Activated CD4-positive, alpha-beta memory T cell treated with anti-CD3 and anti-CD28 coated beads for 36 hours (primary cell): Measurements from ENCODE around the gene P2RY14. TPM values are rescaled to one million over a fixed set of nuclear protein-coding genes. Genes with fewer than 3 reads are reported as not detected.

Experiments
- CTCF ChIA-PET: fragments of 350-600 bp; sonication (Branson Sonifier 250); formaldehyde crosslinking; loops from one replicate; lab custom pipeline; 2021; ENCODE audit warnings: antibody characterized with exemption, inconsistent platforms; lab: Charles Lee
- POLR2A ChIA-PET: fragments of 350-600 bp; sonication (Branson Sonifier 250); formaldehyde crosslinking; loops from one replicate; lab custom pipeline; 2021; ENCODE audit warnings: antibody characterized with exemption; lab: Charles Lee
- DNase-seq: peaks from one replicate; pipeline ENCODE4 v3.0.0-alpha.2; 2020
- H3K27ac Mint-ChIP-seq: one replicate; pipeline ENCODE4 v1.8.0; 2021; ENCODE audit warnings: mixed read lengths
- H3K27me3 Mint-ChIP-seq: one replicate; pipeline ENCODE4 v1.8.0; 2021; ENCODE audit warnings: mixed read lengths
- H3K36me3 Mint-ChIP-seq: one replicate; pipeline ENCODE4 v1.8.0; 2021; ENCODE audit warnings: mixed read lengths
- H3K4me1 Mint-ChIP-seq: one replicate; pipeline ENCODE4 v1.8.0; 2021; ENCODE audit warnings: low read depth, mixed read lengths
- H3K4me3 Mint-ChIP-seq: one replicate; pipeline ENCODE4 v1.8.0; 2021; ENCODE audit warnings: mild to moderate bottlenecking, mixed read lengths
- H3K9me3 Mint-ChIP-seq: one replicate; pipeline ENCODE4 v1.8.0; 2021; ENCODE audit warnings: mixed read lengths
- intact Hi-C: fragments of 100-400 bp; cut with micrococcal nuclease; formaldehyde crosslinking; loops from one replicate; pipeline ENCODE4 v1.15.1; 2023
- total RNA-seq, 2 experiments: library from RNA; stranded (reverse); gene quantifications; one replicate each; pipeline ENCODE4 v1.2.3, GENCODE V29; 2021

The P2RY14 gene
- total RNA-seq, 2 experiments from 2014 or later = 0.17 to 0.26 TPM

GRCh38 chr3:151314593-151314992, 36.3 kb upstream of the P2RY14 start:
- DNase-seq = no peak
- no peaks in the 10 kb centered on the region for H3K36me3 Mint-ChIP-seq
- no peak overlapping the region for H3K27ac Mint-ChIP-seq
- intact Hi-C loops = no loop called here
- no peak overlapping the region for H3K4me3 Mint-ChIP-seq
- H3K4me1 Mint-ChIP-seq = peaks cover 21% of the 10 kb centered on the region
- peaks cover 8% of the 10 kb centered on the region for H3K27me3 Mint-ChIP-seq
- ChIA-PET POLR2A (no interaction called here), CTCF (interaction anchor here (1.2 kb wide), 1 partner anchor 604 kb away, joined by 3 read pairs; no protein-coding TSS in a partner anchor)
- H3K9me3 Mint-ChIP-seq = no peaks in the 10 kb centered on the region

- no peaks in the 10 kb centered on the region for H3K9me3 Mint-ChIP-seq
Measured at GRCh38 chr3:151314137-151314536, 35.8 kb upstream of the P2RY14 start.

GRCh38 chr3:151312972-151313371, 34.6 kb upstream of the P2RY14 start:
- Mint-ChIP-seq H3K9me3 (no peaks in the 10 kb centered on the region), H3K27me3 (peaks cover 8% of the 10 kb centered on the region), H3K36me3 (no peaks in the 10 kb centered on the region), H3K27ac (no peak overlapping the region), H3K4me1 (peaks cover 35% of the 10 kb centered on the region), H3K4me3 (no peak overlapping the region)
- intact Hi-C loops = no loop called here
- ChIA-PET CTCF (interaction anchor here (0.6 to 1.2 kb wide), 2 partner anchors 15 to 86 kb away, joined by 3 read pairs; no protein-coding TSS in a partner anchor), POLR2A (no interaction called here)
- DNase-seq = no peak

More at GRCh38 chr3:151314137-151314536, 35.8 kb upstream of the P2RY14 start:
- Mint-ChIP-seq H3K27me3 (peaks cover 8% of the 10 kb centered on the region), H3K4me1 (peaks cover 25% of the 10 kb centered on the region), H3K4me3 (no peak overlapping the region), H3K27ac (no peak overlapping the region), H3K36me3 (no peaks in the 10 kb centered on the region)
- ChIA-PET CTCF (interaction anchor here (1.1 to 1.2 kb wide), 2 partner anchors 146 to 604 kb away, joined by 3 read pairs; no protein-coding TSS in a partner anchor), POLR2A (no interaction called here)
- DNase-seq = no peak
- intact Hi-C loops = no loop called here

- H3K4me1 Mint-ChIP-seq = peaks cover 47% of the 10 kb centered on the region
- no peaks in the 10 kb centered on the region for H3K9me3 Mint-ChIP-seq
- CTCF ChIA-PET = interaction anchor here (0.5 to 1.0 kb wide), 2 partner anchors 18 to 1734 kb away, joined by 3 to 5 read pairs; no protein-coding TSS in a partner anchor
- intact Hi-C loops = loop anchor here (5.0 kb wide), 3 partner anchors 572 to 948 kb away; no protein-coding TSS in a partner anchor
- POLR2A ChIA-PET = interaction anchor here (0.7 to 1.4 kb wide), 2 partner anchors 102 to 140 kb away, joined by 3 read pairs; no protein-coding TSS in a partner anchor
- H3K36me3 Mint-ChIP-seq = no peaks in the 10 kb centered on the region
- no peak for DNase-seq
- H3K27me3 Mint-ChIP-seq = peaks cover 3% of the 10 kb centered on the region
- no peak overlapping the region for H3K27ac Mint-ChIP-seq
- no peak overlapping the region for H3K4me3 Mint-ChIP-seq
Measured at GRCh38 chr3:151309566-151309965, 31.2 kb upstream of the P2RY14 start.

GRCh38 chr3:151307583-151308488, 29.5 kb upstream of the P2RY14 start:
- intact Hi-C loops = loop anchor here (1.0 to 5.0 kb wide), 4 partner anchors 8 to 949 kb away; partner anchors contain the start of gene GPR87
- Mint-ChIP-seq H3K9me3 (no peaks in the 10 kb centered on the region), H3K27me3 (peaks cover 7% of the 10 kb centered on the region), H3K27ac (peak overlapping the region; percentile 50), H3K4me1 (peaks cover 60% of the 10 kb centered on the region), H3K36me3 (no peaks in the 10 kb centered on the region), H3K4me3 (no peak overlapping the region)
- CTCF ChIA-PET = interaction anchor here (0.8 to 4.5 kb wide), 4 partner anchors 8 to 20 kb away, joined by 3 to 32 read pairs (median 4); partner anchors contain the start of gene GPR87
- POLR2A ChIA-PET = interaction anchor here (1.3 to 4.6 kb wide), 4 partner anchors 8 to 105 kb away, joined by 3 to 42 read pairs (median 3); partner anchors contain the start of genes GPR171 and GPR87
- no peak for DNase-seq

GRCh38 chr3:151307131-151307530, 28.8 kb upstream of the P2RY14 start:
- Mint-ChIP-seq H3K4me3 (no peak overlapping the region), H3K36me3 (no peaks in the 10 kb centered on the region), H3K4me1 (peaks cover 63% of the 10 kb centered on the region), H3K27ac (no peak overlapping the region), H3K27me3 (peaks cover 12% of the 10 kb centered on the region), H3K9me3 (no peaks in the 10 kb centered on the region)
- DNase-seq = no peak
- ChIA-PET CTCF (interaction anchor here (1.0 to 4.5 kb wide), 5 partner anchors 9 to 139 kb away, joined by 3 to 32 read pairs (median 4); partner anchors contain the start of gene GPR87), POLR2A (interaction anchor here (1.3 to 4.6 kb wide), 3 partner anchors 9 to 105 kb away, joined by 3 to 42 read pairs (median 3); partner anchors contain the start of genes GPR171 and GPR87)
- intact Hi-C loops = loop anchor here (5.0 kb wide), 3 partner anchors 570 to 950 kb away; no protein-coding TSS in a partner anchor

GRCh38 chr3:151306168-151306810, 27.9 kb upstream of the P2RY14 start:
- Mint-ChIP-seq H3K4me1 (peaks cover 72% of the 10 kb centered on the region), H3K36me3 (no peaks in the 10 kb centered on the region), H3K27ac (peak overlapping the region; percentile 56), H3K4me3 (peak overlapping the region; percentile 20), H3K27me3 (peaks cover 15% of the 10 kb centered on the region), H3K9me3 (no peaks in the 10 kb centered on the region)
- CTCF ChIA-PET = interaction anchor here (1.0 to 4.5 kb wide), 8 partner anchors 10 to 138 kb away, joined by 3 to 32 read pairs (median 6); partner anchors contain the start of gene GPR87
- intact Hi-C loops = loop anchor here (5.0 kb wide), 3 partner anchors 569 to 951 kb away; no protein-coding TSS in a partner anchor
- DNase-seq = no peak
- POLR2A ChIA-PET = interaction anchor here (0.7 to 4.6 kb wide), 8 partner anchors 10 to 101 kb away, joined by 3 to 42 read pairs (median 4); partner anchors contain the start of gene GPR87

- Mint-ChIP-seq H3K27me3 (peaks cover 15% of the 10 kb centered on the region), H3K9me3 (no peaks in the 10 kb centered on the region), H3K4me3 (peak overlapping the region; percentile 20), H3K27ac (peak overlapping the region; percentile 56), H3K36me3 (no peaks in the 10 kb centered on the region), H3K4me1 (peaks cover 75% of the 10 kb centered on the region)
- ChIA-PET CTCF (interaction anchor here (0.7 to 4.5 kb wide), 12 partner anchors 10 to 1955 kb away, joined by 3 to 32 read pairs (median 6); partner anchors contain the start of gene GPR87), POLR2A (interaction anchor here (0.7 to 4.6 kb wide), 11 partner anchors 10 to 103 kb away, joined by 3 to 42 read pairs (median 4); partner anchors contain the start of genes GPR171 and GPR87)
- no peak for DNase-seq
- intact Hi-C loops = loop anchor here (1.0 to 5.0 kb wide), 9 partner anchors 21 to 952 kb away; partner anchors contain the start of genes GPR171, P2RY14 and SIAH2
Measured at GRCh38 chr3:151305775-151306151, 27.4 kb upstream of the P2RY14 start.

GRCh38 chr3:151305060-151305774, 26.9 kb upstream of the P2RY14 start:
- peaks cover 17% of the 10 kb centered on the region for H3K27me3 Mint-ChIP-seq
- H3K27ac Mint-ChIP-seq = peak overlapping the region; percentile 56
- H3K36me3 Mint-ChIP-seq = no peaks in the 10 kb centered on the region
- ChIA-PET POLR2A (interaction anchor here (0.9 to 4.6 kb wide), 10 partner anchors 11 to 102 kb away, joined by 3 to 42 read pairs (median 4); partner anchors contain the start of genes GPR171 and GPR87), CTCF (interaction anchor here (0.7 to 4.5 kb wide), 17 partner anchors 11 to 1956 kb away, joined by 3 to 32 read pairs (median 6); partner anchors contain the start of gene GPR87)
- H3K4me3 Mint-ChIP-seq = peak overlapping the region; percentile 20
- H3K9me3 Mint-ChIP-seq = no peaks in the 10 kb centered on the region
- intact Hi-C loops = loop anchor here (1.0 to 5.0 kb wide), 9 partner anchors 21 to 952 kb away; partner anchors contain the start of genes GPR171, P2RY14 and SIAH2
- DNase-seq = peak; percentile 52
- peaks cover 78% of the 10 kb centered on the region for H3K4me1 Mint-ChIP-seq

GRCh38 chr3:151303751-151304150, 25.4 kb upstream of the P2RY14 start:
- Mint-ChIP-seq H3K4me1 (peaks cover 70% of the 10 kb centered on the region), H3K27me3 (peaks cover 25% of the 10 kb centered on the region), H3K9me3 (no peaks in the 10 kb centered on the region), H3K36me3 (no peaks in the 10 kb centered on the region), H3K27ac (no peak overlapping the region), H3K4me3 (no peak overlapping the region)
- DNase-seq = no peak
- intact Hi-C loops = no loop called here
- POLR2A ChIA-PET = interaction anchor here (2.3 to 4.6 kb wide), 2 partner anchors 12 to 17 kb away, joined by 13 to 42 read pairs; partner anchors contain the start of gene GPR87
- CTCF ChIA-PET = interaction anchor here (1.0 to 4.5 kb wide), 5 partner anchors 12 to 136 kb away, joined by 3 to 32 read pairs (median 15); partner anchors contain the start of gene GPR87
